HG03439 (cell line): ENCODE results near the gene ACVRL1.

Source experiments
- ATAC-seq: cut with Tn5 transposase; IDR thresholded peaks from one replicate; pipeline ENCODE4 v1.9.1; 2021; ENCODE audit warnings: mild to moderate bottlenecking, moderate library complexity; ENCODE audit not compliant: unreplicated experiment

ACVRL1 gene

DNA sequence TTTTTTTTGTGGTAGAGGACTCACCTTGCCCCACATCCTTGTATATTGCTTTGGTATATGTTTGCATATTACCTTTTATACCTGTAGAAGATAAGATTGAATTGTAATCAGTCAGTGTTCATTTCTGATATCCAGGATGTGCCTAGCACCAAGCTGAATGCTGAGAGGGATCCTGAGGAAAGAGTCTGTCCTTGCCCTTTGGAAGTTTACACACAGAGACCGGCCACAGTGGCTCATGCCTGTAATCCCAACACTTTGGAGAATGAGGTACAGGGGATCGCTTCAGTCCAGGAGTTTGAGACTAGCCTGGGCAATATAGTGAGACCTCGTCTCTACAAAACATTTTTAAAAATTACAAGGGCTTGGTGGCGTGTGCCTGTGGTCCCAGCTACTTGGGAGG, 52.6 kb downstream of the ACVRL1 start:
- ATAC-seq: no peak

DNA sequence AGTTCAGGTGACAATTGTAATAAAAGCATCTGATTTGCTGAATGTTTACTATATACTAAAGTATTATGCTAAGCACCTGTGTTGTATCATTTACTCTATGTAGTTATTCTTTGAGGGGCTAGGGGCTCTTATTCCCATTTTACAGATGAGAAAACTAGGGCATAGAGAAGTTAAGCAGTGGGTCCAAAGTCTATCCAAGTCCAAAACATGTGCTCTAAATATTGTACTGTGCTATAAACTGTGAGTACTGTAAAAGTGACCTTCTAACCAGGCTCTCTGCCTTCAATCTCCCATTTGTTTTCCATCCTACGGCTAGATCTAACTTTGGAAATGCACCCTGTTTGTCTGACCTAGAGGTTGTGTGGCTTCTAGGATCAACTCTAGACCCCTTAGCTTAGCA, 53.2 kb downstream of the ACVRL1 start:
- no peak for ATAC-seq

DNA sequence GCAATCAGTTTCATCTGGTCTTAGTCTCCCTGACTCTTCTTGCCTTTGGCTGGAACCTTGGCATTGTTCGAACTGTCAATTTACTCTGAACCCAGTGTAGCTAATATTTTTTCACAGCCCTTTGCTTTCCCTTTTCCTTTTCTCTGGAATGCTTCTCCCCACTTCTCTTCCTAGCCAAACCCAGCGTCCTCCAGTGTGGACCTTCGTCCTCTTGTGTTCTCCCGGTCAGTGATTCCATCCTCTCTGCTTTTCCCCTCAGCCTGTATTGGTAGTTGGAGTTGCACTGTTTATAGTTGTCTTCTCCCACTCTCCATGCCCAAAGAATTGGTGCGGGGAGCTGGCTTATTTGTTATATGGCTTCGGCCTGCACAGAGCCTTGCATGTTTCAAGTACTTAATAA, 53.6 kb downstream of the ACVRL1 start:
- no peak for ATAC-seq

DNA sequence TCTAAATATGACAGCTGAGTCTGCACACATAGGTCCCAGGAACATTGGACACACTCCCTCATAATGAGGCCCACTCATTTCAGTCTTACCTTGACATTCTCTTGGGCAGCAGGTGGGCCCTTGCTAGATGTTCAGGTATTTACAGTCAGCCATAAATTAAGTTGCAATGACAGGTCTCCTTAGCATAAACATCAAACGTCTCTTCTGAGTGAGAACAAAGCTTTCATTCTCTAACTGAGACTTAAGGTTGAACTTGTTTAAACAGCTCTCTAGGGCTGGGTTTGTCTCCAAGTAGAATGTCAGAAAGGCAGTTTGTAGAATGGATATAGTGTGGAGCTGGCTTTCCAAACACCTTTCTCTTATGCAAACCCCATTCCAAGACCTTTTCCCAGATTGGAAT, 54.5 kb downstream of the ACVRL1 start:
- no peak for ATAC-seq

DNA sequence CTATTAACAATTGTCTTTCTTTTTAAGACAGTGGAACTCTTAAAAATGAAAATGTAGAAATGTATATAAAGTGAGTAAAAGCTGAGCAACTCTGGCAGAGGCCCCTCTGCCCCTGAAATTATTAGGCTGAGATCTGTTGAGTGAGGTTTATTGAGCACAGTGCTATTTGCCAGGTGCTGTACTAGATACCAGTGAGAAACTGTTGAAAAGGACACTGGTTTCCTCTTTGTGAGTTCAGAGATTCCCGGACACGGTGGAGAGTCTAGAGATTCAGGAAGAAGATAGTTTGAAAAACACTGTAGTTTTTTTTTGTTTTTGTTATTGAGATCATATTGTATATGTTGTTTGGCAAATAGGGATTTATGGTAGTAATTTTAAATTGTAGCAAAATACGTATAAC, 55.4 kb downstream of the ACVRL1 start:
- ATAC-seq: no peak

DNA sequence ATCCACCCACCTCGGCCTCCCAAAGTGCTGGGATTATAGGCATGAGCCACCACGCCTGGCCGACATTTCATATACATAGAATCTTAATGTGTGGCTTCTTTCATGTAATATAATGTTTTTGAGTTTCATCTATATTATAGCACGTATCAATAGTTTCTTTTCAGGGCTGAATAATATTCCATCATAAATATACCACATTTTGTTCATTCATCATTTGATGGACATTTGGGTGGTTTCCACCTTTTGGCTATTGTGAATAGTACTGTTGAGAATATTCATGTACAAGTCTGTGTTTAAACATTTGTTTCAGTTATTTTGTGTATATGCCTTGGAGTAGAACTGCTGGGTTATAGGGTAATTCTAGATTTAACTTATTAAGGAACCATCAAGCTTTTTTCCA, 56.2 kb downstream of the ACVRL1 start:
- no peak for ATAC-seq

DNA sequence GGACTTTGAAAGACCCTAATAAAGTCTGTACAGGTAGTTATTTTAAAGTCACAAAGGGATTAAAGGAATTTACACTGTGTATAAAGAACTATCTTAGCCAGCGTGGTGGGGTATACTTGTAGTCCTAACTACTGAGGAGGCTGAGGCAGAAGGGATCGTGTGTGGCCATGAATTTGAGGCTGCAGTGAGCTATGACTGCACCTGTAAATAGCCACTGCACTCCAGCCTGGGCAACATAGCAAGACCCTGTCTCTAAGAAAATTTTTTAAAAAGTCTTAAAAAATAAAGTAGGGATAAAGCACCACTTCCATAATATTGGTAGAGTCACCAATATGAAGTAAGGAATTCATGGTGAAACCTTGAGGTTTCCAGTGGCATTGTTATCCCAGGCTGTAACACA, 62.3 kb downstream of the ACVRL1 start:
- no peak for ATAC-seq

DNA sequence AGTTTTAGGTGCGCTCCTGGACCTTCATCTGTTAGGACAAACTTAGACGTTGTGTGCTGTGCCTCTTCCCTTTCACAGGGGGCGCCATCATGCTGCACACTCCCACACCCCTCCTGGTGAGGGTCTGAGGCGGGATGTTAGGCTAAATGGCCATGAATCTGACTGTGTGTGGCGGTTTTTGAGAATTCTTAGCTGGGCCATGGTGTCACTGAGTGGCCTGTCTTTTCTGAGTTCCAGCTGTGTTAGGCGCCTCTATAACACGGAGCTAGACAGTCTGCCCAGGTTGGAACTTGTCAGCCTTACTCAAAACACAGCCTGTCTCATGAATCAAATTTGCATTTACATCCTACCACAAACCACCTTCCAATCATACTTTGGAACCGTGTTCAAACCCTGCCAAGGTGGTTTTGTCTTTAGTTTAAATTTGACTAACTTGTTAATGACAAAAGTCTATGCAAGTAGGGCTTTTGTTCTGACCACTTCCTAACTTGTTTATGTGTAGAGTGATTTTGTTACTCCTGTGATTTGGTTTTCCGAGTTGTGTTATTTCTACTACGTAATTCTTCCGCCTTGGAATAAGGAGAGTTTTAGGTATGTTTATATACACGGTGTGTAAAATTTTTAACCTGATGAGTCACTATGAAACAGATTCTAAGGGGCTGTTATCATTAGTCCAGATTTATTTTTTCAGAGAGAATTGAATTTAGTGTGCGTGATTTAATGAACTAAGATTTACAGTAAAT, 63.8 kb downstream of the ACVRL1 start:
- ATAC-seq: peak; percentile 80

DNA sequence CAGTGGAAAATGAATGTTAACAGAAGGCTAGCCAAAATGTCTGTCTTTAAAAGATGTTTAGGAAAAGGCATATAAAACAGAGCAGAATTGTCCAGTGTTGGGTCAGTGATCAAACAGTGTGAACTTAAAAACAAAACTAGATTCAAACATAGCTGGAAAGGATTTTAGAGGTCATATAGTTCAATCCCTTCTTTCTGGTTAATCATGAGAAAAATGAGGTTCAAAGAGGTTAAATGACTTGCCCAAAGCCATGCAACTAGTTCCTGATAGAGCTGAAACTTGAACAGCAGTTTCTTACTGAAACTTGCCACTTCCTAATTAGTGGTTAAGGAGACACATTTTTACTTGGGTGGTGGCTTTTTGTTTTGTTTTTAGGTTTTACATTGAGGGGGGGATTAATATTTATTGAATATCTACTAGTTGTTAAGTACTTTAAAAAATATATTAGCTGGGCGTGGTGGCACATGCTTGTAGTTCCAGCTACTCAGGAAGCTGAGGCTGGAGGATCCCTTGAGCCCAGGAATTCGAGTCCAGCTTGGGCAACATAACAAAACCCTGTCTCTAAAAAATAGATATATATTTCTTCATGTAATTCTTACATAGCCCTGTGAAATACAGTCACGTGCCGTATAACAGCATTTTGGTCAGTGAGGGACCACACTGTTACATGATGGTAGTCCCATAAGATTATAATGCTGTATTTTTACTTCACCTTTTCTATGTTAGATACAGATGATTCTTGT, 64.5 kb downstream of the ACVRL1 start:
- no peak for ATAC-seq

DNA sequence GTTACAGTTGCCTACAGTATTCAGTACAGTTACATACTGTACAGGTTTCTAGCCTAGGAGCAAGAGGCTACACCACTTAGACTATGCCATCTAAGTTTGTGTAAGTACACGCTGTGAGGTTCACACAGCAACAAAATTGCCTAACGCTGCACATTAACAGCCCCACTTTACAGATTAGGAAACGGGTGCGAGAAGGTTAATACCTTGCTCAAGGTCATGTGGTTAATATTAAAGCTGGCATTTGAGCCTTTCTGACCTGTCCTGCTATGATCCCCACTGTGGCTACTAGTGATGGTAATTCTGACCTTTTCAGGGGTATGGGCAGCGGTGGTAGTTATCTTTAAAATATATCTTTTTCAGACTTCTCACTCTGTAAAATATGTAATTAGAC, 65.1 kb downstream of the ACVRL1 start:
- no peak for ATAC-seq

DNA sequence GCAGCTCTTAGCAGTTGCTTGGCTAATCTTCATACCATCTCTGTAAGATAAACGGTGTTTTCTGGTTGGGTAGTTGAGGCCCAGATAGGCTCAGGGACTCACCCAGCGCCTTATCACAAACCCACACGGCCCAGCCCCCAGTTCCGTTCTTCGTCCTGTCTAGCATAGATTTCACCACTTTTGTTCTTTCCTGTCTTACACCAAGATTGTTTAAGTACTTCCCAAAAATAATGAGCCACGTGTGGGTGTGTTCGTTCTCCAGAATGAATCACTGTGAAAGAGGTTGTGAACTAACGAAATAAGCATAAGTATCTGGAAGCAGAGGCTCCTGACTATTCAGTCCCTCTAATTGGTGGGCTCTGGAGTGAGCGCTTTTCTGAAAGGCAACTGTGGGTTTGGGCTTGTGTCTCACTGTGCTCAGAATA, 65.6 kb downstream of the ACVRL1 start:
- no peak for ATAC-seq
